Nephron progenitor cell (in vitro differentiated cells): ENCODE data around the gene SPTBN4.

ENCODE experiments used
- DNase-seq: peaks from one replicate; pipeline ENCODE4 v3.0.0; 2021
- H3K27ac Mint-ChIP-seq: 2 replicates; pipeline ENCODE4 v1.8.0; 2021; ENCODE audit warnings: mild to moderate bottlenecking, moderate library complexity, mixed read lengths
- H3K27me3 Mint-ChIP-seq: 2 replicates; pipeline ENCODE4 v1.8.0; 2021; ENCODE audit warnings: mild to moderate bottlenecking, low read depth, mixed read lengths; ENCODE audit not compliant: poor library complexity
- H3K36me3 Mint-ChIP-seq: 2 replicates; pipeline ENCODE4 v1.8.0; 2021; ENCODE audit warnings: low read depth, mixed read lengths
- H3K4me1 Mint-ChIP-seq: 2 replicates; pipeline ENCODE4 v1.8.0; 2021; ENCODE audit warnings: mixed read lengths
- H3K4me3 Mint-ChIP-seq: 2 replicates; pipeline ENCODE4 v1.8.0; 2021; ENCODE audit warnings: mild to moderate bottlenecking, moderate library complexity, mixed read lengths
- H3K9me3 Mint-ChIP-seq: 2 replicates; pipeline ENCODE4 v1.8.0; 2021; ENCODE audit warnings: mild to moderate bottlenecking, moderate library complexity, mixed read lengths
- CTCF ChIP-seq: fragments of 200-600 bp; sonication (generic); IDR thresholded peaks from 2 replicates; pipeline ENCODE4 v1.5.0; 2021; ENCODE audit warnings: antibody characterized with exemption

SPTBN4 gene

GRCh38 chr19:40604171-40604646 is 137.4 kb downstream of the SPTBN4 start:
- Mint-ChIP-seq H3K36me3 (peaks cover 6% of the 10 kb centered on the region), H3K4me1 (peaks cover 79% of the 10 kb centered on the region), H3K9me3 (no peaks in the 10 kb centered on the region), H3K27ac (no peak overlapping the region), H3K4me3 (peak overlapping the region; percentile 75), H3K27me3 (peaks cover 87% of the 10 kb centered on the region)
- DNase-seq, result no peak
- no peak for TF ChIP-seq CTCF

- peak overlapping the region; percentile 71 for H3K4me3 Mint-ChIP-seq
- H3K9me3 Mint-ChIP-seq, result no peaks in the 10 kb centered on the region
- peaks cover 85% of the 10 kb centered on the region for H3K27me3 Mint-ChIP-seq
- no peak for TF ChIP-seq CTCF
- H3K4me1 Mint-ChIP-seq, result peaks cover 75% of the 10 kb centered on the region
- no peak for DNase-seq
- H3K27ac Mint-ChIP-seq, result no peak overlapping the region
- peaks cover 6% of the 10 kb centered on the region for H3K36me3 Mint-ChIP-seq
Measured at GRCh38 chr19:40604647-40605215, 137.9 kb downstream of the SPTBN4 start.

- TF ChIP-seq CTCF, result no peak
- Mint-ChIP-seq H3K27ac (no peak overlapping the region), H3K27me3 (peaks cover 85% of the 10 kb centered on the region), H3K9me3 (no peaks in the 10 kb centered on the region), H3K4me3 (peak overlapping the region; percentile 78), H3K36me3 (peaks cover 6% of the 10 kb centered on the region), H3K4me1 (peaks cover 78% of the 10 kb centered on the region)
- peak; percentile 71 for DNase-seq
Measured at GRCh38 chr19:40605216-40605971, 138.6 kb downstream of the SPTBN4 start.

GRCh38 chr19:40607311-40608239 is 140.8 kb downstream of the SPTBN4 start:
- Mint-ChIP-seq H3K9me3 (no peaks in the 10 kb centered on the region), H3K27ac (no peak overlapping the region), H3K36me3 (peaks cover 12% of the 10 kb centered on the region), H3K27me3 (peaks cover 80% of the 10 kb centered on the region), H3K4me1 (peaks cover 83% of the 10 kb centered on the region), H3K4me3 (peak overlapping the region; percentile 25)
- no peak for DNase-seq
- no peak for TF ChIP-seq CTCF

- H3K27me3 Mint-ChIP-seq, result peaks cover 80% of the 10 kb centered on the region
- H3K4me3 Mint-ChIP-seq, result no peak overlapping the region
- peaks cover 80% of the 10 kb centered on the region for H3K4me1 Mint-ChIP-seq
- no peak for TF ChIP-seq CTCF
- H3K9me3 Mint-ChIP-seq, result no peaks in the 10 kb centered on the region
- no peak for DNase-seq
- H3K36me3 Mint-ChIP-seq, result peaks cover 14% of the 10 kb centered on the region
- H3K27ac Mint-ChIP-seq, result no peak overlapping the region
Measured at GRCh38 chr19:40608240-40608621, 141.4 kb downstream of the SPTBN4 start.
